HG03064 (cell line): ENCODE results near the gene NHSL2.

ENCODE experiments used
- ATAC-seq: cut with Tn5 transposase; IDR thresholded peaks from one replicate; pipeline ENCODE4 v1.9.1; 2021; ENCODE audit warnings: low read depth; ENCODE audit not compliant: unreplicated experiment

NHSL2 gene

DNA sequence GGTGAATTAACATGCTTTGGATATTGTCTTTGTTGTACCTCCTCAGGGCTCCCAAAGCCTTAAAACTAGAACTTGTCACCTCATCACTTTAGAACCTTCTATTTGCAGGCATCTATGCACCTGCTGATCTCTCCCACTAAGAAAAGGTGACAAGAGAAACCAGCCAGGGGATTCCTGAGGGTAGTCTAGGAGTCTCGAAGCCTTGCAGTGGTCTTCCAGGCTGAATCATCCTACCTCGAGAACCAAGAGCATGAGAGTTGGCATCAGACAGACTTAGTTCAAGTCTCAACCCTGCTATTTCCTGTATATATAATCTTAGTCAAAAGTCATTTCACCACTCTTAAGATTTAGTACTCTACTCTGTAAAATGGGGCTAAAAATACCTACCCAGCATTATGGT, 191.5 kb downstream of the NHSL2 start:
- no peak for ATAC-seq

DNA sequence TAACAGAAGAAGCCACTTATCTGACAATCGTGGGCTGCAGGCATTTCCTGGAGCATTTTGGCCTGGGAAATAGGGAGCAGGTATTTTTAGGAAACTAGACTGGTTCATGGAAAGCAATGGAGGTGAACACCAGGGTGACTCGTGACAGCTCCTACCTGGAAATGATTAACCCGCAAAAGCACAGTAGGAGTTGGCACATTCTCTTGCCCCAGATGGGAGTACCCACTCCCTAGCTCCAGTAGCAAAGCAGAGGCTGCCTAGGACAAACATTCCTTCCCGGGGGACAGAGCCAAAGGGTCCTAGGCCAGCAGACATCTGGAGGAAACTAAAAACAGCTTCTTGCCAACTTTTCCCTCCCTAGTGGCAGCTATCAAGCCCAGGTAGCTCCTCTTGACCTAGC, 192.1 kb downstream of the NHSL2 start:
- ATAC-seq: no peak

DNA sequence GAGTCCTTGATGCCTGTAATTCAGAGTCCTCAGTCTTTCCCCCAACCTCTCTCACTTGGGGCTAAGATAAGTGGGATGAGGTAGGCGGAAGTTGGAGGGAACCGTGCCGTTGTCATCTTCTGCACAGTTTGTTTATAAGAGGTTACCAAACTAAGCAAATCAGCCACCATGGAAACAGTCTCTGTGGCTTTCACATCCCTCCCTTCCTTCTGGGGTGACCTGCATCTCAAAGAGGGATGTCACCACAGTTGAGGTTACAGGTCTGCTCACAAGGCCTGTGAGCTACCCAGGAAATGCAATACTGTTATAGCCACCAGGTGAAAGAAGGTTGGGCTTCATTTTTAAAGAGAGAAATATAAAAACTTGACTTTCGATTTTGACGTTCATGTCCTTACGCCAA, 194.8 kb downstream of the NHSL2 start:
- peak; percentile 48 for ATAC-seq

DNA sequence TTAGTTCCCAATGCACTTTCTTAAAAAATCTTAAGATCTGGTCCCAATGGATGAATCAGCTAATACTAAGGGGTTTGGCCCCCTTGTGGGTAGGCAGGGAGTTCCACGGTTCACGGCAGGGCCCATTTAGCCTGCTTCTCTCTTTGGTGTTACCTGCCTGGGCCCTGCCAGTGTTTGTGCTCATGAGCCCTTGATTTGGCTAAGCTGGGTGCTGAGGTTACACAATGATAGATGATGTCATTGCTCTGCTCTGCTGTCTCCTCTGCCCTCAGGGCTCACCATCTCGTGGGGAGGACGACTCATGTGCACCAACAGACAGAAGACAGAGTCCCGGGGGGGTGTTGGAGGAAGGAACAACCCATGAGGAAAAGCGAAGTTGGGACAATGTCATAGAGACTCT, 196.7 kb downstream of the NHSL2 start:
- ATAC-seq: no peak

DNA sequence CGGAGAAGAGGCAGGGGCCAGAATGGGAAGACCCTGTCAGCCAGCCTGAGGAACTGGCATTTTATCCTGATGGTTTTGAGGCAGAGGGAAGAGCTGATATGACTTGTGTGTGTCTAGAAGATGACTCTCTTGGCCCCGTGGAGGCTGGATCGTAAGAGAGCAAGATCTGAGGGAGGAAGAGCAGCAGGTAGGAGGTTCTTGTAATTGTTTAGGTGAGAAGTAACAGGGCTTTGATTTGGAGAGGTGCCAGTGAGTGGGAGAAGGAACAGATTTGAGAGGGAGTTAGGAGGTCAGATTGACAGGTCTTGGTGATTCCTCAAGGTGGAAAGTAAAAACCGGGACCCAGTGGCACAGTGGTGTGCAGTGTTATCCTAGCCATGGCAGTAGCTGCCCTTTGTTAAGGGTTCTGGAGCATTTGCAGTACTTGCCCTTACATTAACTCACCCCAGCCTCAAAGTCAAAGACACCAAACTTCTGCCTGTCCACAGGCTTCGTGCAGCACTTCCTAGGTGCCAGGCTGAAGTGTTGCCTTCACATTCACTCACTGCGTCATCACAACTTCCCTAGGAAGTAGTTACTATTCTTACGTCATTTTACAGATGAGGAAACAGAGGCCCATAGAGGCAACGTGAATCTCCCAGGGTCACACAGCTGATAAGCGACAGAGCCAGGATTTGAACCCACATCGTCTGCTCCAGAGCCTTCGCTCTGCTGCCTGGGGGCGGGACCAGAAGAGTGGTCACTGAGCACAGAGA, 197.4 kb downstream of the NHSL2 start:
- no peak for ATAC-seq

DNA sequence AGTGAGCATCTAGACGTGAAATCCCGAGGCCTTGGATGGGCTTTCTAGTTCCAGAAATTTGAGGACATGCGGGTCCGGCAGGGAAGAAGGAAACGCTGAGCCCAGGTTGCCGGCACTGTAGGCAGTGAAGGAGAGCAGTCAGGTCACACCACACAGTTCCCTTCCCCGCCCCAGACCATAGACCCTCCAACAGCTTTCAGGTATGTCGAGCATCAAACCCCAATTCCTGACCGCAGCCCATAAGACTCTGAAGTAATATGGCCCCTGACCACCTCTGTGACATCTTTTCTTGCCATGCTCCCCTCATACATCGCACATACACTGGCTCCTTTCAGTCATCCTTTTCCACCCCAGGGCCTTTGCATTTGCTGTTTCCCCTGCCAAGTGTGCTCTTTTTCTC, 198.0 kb downstream of the NHSL2 start:
- ATAC-seq: no peak

DNA sequence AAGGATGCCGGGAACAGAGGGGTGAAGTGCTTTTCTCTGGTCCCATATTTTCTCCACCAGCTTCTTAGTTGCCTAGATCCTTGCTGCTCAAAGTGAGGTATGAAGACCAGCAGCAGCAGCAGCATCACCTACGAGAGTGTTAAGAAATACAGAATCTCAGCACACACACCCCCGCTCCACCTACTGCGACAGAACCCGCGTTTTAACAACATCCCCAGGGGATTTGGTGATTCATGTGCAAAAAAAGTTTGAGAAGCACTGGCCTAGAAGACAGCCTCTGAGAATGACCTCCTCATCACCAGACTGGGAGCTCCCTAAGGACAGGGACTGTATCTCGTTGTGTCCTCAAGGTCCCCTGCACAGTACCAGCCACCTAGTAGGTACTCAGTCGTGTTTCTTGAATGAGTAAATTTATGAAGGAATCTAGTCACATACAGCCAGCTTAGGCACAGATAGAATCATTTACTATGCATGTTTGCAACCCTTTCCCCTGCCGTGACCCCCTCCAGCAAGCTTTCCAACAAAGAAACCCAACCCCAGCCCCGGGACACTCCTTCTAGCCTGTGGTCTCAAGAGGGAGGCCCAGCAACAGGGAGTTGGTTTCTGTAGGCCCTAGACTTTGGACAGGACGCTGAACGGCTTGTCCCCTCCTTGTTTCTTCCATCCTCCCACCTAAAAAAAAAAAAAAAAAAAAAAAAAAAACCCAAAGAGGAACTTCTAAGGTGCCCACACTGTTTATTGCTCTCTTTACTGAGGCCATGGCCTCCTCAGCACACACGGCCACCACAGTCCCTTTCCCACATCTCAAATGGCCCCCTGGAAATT, 199.6 kb downstream of the NHSL2 start:
- ATAC-seq: no peak

DNA sequence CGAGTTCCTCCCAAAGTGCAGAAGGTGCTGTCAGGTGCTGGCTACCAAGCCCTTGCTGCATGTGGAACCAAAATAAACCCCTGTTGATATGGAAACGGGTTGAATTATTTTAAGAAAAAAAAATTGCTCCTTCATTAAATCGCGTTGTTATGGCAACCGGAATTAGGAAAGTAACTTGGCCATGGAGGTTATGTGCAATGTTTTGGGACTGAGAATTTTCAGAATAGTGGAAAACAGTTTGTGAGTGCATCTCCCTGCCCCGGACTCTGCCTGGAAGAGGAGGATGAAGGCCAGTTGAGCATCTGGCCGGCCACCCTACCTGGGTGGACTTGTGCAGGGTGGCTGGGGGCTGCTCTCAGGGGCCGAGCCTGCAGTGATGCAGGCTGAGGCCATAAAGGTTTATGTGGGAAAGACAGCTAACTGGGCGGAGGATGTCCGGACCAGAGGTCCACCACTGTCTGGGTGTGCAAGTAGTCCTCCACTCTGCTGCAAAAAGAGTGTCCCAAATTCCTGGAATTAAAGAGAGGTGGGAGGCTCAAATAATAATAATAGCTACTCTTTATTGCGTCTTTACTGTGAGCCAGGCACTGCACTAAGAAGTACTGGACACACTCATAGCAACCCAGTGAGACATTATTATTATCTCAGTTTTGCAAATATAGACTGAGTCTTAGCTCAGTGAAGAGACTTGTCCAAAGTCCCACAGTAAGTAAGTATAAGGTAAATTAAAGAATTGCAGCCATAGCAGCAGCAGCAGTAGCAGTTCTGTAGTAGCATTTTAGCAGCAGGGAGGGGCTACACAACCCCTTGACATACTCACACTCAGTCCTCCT, 200.4 kb downstream of the NHSL2 start:
- no peak for ATAC-seq

DNA sequence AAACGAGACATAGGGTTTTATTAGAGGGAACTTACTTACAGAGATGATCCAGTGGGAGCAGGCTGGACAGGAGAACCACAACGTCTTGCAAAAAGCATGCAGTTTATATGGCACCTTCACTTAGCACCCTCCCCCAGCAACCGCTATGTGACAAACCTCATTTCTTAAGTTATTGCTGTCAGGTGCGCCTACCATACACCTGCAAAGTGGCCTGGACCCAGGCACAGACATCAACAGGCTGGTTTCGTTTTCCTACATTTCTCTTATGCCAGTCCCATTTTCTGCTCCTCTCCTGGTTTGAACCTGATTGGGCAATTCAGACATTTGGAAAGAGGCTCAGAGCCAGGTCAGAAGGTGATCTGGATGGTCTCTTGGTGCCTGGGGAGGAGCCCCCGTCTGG, 202.8 kb downstream of the NHSL2 start:
- no peak for ATAC-seq

DNA sequence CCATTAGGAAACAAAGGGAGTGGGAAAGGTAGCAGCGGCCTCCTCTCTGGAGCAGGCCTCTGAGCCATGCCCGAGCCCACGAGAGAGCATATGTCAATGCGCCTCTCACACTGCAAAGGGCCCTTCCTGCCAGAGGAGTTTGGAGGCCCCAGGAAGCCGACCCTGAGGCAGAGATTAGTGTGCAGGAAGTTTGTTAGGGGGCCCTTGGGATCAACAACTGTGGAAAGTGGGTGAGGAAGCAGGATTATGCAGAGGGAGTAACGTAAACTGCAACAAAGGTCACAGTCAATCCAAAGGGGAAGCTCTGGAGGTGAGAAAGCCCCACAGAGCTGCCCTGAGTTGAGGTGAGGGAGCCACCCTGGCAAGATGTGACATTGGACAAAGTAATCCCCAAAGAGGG, 203.7 kb downstream of the NHSL2 start:
- ATAC-seq: no peak

DNA sequence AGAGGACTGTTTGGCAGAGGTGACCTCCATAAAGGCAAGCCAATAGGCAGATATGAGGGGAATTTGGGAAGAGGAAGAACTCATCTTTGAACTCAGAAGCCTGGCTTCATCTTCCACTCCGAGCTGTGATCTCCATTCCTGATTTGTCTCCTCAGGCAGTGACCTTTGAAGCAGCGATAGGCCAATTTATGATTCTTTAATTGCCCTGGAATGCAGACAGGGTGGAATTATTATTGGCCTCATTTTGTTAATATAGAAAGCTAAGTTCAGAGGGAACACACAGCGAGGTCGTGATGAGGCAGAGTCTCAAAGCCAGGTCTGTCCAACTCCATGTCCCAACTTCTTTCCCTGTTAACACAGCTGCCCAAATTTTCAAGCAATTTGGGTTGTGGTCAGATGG, 204.2 kb downstream of the NHSL2 start:
- no peak for ATAC-seq

DNA sequence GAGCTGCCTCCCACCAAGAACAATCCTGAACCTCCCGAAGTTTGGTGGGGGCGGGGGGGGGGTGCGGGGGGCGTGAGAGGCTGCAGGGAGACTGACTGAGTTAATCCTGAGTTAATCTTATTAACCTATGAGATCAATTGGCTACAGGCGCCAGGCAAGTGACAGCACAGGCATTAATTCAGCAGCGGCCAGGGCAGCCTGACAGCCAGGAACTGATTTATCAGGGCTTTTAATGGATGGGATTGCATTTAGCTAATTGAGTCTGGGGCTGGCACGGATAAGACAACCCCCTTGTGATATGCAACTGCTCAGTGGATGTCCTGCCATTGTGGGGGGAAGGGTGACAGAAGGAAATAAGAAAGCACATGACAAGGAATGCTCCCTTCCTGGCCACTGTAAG, 204.7 kb downstream of the NHSL2 start:
- ATAC-seq: no peak

DNA sequence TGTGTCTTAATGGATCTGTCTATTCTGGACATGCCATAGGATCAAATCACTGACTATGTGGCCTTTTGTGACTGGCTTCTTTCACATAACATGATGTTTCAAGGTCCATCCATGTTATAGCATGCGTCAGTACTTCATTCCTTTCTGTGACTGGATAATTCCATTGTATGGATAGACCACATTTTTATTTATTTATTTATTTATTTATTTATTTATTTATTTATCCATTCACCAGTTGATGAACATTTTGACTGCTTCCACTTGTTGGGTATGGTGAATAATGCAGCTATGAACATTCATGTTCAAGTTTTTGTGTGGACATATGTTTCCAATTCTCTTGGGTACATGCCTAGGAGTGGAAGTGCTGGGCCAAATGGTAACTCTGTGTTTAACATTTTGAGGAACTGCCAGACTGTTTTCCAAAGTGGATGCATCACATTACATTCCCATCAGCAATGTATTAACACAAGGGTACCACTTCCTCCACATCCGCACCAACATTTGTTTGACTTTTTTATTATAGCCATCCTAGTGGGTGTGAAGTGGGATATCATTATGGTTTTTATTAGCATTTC, 207.1 kb downstream of the NHSL2 start:
- ATAC-seq: no peak

DNA sequence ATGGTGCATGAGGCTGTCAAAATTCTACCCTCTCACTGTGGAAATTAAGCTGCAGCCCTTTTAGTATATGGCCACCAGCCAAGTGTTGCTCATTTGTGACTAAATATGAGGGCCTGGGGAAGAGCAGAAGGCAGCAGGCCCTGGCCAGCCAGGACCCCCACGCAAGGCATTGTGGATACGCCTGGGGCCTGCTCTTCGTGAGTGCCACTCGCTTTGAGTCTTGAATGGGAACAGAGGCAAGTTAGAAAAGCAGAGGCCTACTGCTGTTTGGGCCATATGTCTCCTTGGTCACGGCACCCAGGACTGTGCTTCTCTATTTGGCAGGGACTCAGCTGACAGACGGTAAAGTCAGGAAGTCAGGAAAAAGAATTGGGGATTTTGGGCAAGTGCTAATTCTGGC, 210.2 kb downstream of the NHSL2 start:
- ATAC-seq: no peak

DNA sequence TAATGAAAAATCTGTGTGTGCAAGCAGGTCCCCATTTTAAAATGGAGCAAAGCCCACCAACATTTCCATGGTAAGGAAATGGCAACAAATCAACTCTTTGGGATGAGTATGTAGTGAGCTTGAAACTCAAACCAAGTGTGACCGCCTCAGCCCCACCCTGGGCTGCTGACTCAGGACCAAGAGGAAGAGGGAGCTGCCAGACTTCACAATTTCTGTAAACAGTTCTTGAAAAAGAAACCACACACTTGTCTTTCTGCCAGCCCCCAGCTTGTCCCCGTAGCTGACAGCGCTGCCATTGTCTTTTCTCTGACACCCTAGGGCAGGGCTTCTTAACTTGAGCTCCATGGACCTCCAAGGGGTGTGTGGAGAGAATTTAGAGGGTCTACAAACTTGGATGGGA, 210.7 kb downstream of the NHSL2 start:
- ATAC-seq: no peak

DNA sequence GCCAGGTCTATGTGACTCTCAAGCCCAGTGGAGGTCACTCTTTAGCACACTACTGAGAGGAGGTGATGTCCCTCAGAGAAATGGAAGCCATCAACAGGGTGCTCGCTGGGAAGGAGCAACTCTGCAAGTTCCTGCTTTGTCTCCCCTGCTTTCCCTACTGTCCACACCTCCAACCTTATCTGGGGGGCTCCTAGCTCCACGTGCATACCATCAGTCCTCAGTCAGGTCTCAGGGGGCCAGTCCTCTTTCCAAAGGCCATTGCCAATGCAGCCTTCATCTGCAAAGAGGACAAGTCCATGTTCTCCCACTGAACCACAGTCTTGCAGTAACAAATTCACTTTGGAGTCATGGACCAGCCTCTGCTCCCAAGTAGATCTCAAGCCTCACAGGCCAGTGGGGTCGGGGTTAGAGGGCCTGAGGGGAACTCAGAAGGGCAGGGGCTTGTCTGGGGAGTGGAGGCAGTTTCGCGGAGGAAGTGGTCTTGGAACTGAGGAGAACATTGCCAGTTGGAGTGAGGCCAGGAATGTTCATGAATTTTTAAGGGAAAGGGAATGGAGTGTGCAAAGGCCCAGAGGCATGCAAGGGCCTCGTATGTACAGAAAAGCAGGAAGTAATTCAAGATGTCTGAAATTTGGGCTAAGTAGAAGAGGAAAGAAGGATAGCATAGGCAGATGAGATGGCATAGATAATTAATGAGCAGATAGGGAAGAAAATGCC, 212.1 kb downstream of the NHSL2 start:
- no peak for ATAC-seq

DNA sequence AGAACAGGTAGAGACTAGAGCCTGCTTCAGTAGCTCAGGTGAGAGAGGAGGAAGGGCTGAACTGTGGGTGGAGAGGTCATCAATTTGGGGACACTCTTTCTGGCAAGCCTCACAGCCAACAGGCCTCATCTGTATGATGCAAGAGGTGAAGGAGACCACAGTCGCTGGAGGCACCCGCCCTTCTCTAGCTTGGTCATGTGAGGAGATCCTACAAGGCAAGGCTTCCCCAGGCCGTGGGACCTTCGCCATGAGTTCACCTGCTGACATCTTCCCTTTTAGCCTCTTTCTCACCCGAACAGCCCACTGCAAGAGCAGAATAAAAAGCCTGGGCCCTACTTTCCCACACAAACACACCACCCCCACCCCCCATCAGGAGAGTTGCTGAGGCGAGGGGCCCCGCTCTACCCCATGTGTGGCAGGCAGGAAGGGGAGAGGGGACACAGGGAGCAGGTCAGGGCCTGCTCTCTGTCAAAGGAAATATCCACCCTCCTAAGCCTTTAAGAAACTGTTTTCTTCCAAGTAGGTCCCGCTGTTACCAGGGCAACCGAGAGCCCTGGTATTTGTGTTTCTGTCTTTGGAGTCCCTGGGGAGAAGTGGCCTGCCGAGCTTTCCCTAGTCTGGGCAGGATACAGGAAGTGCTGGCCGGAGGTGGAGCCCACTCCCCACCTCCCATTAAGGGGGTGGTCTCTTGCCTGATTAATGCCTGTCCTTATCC, 213.0 kb downstream of the NHSL2 start:
- ATAC-seq: no peak

DNA sequence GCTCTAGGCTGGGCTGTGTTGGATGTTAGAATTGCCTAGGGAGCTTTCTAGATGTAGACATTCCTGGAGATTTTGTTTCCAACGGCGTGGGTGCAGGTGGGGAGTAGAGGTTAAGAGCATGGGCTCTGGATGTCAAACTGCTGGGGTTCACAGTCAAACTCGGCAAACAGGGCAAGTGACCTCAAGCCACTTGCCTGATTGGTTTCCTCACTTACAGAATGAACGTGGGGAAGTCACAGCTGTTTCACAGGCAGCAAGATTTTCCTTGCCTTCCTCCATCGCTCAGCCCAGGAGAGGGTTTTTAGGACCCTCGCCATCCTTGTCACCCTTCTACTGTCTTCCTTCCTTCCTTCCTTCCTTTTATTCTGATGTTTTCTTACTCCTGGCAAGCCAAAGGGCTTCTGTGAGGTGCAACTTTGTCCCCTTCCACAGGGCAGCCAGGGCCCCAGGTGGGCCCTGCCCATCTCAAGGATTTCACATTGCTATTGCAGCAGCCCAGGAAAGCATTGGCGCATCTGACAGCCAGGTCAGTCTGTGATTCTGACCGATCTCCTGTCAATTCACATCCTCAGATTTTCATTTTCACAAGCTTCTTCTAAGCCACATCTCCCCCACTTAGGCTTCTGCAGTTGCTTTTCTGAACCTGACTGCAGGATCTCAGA, 214.0 kb downstream of the NHSL2 start:
- ATAC-seq: no peak
